ENCODE data around the gene TJP3. TPM values are rescaled to one million over a fixed set of nuclear protein-coding genes. Genes with fewer than 3 reads are reported as not detected.
"Not testable (repeated sequence)": the region's sequence is repeated elsewhere in the genome, so short reads cannot be mapped to it uniquely, and the experiment has no call there.

Gene TJP3
- 0.03 TPM in 1 of 2 replicates, not detected in the other for total RNA-seq (2014; rRNA removed; shearing (Covaris generic))
- polyA plus RNA-seq (2015; cell fraction: cytosol; rRNA removed) = 0.02 TPM in 1 of 2 replicates, not detected in the other
- polyA plus RNA-seq (2015; cell fraction: nucleus; rRNA removed) = 0.09 TPM in 1 of 2 replicates, not detected in the other

GRCh38 chr19:3708207-3708931 is at the start of gene TJP3:
TSS of gene TJP3 (plus strand) at chr19:3708384. CDS start at chr19:3728433, 20,049 bp downstream.
- no peak for DNase-seq (ENCODE audit: low read depth)

- DNase-seq (ENCODE audit: low read depth) = no peak
Observed at GRCh38 chr19:3658870-3659745, 49.1 kb upstream of the TJP3 start.

- no peak for DNase-seq (ENCODE audit: low read depth)
Observed at GRCh38 chr19:3659746-3660112, 48.5 kb upstream of the TJP3 start.

GRCh38 chr19:3660493-3661219 is 47.5 kb upstream of the TJP3 start:
- no peak for DNase-seq (ENCODE audit: low read depth)

GRCh38 chr19:3661284-3662238 is 46.6 kb upstream of the TJP3 start:
- no peak for DNase-seq (ENCODE audit: low read depth)

GRCh38 chr19:3663838-3664237 is 44.3 kb upstream of the TJP3 start:
- no peak for DNase-seq (ENCODE audit: low read depth)

GRCh38 chr19:3664879-3665642 is 43.1 kb upstream of the TJP3 start:
- no peak for DNase-seq (ENCODE audit: low read depth)

GRCh38 chr19:3665681-3666544 is 42.3 kb upstream of the TJP3 start:
- no peak for DNase-seq (ENCODE audit: low read depth)

- not testable (repeated sequence) for DNase-seq (ENCODE audit: low read depth)
Observed at GRCh38 chr19:3666545-3666856, 41.7 kb upstream of the TJP3 start.

GRCh38 chr19:3667037-3667638 is 41.0 kb upstream of the TJP3 start:
- DNase-seq (ENCODE audit: low read depth) = no peak

GRCh38 chr19:3667766-3668165 is 40.4 kb upstream of the TJP3 start:
- no peak for DNase-seq (ENCODE audit: low read depth)

- DNase-seq (ENCODE audit: low read depth) = no peak
Observed at GRCh38 chr19:3668331-3669081, 39.7 kb upstream of the TJP3 start.

- no peak for DNase-seq (ENCODE audit: low read depth)
Observed at GRCh38 chr19:3669082-3669946, 38.9 kb upstream of the TJP3 start.

GRCh38 chr19:3669947-3670795 is 38.0 kb upstream of the TJP3 start:
- no peak for DNase-seq (ENCODE audit: low read depth)

GRCh38 chr19:3670796-3671679 is 37.1 kb upstream of the TJP3 start:
- DNase-seq (ENCODE audit: low read depth) = no peak
